H1 (cell line): ENCODE data around the gene COX6A2. TPM values are rescaled to one million over a fixed set of nuclear protein-coding genes. Genes with fewer than 3 reads are reported as not detected.
A peak's percentile ranks its signal among the peaks of the same experiment; 100 is the strongest.

Experiments used
- CTCF ChIA-PET: fragments of 300-600 bp; sonication (Branson Sonifier 250); formaldehyde crosslinking; loops from one replicate; lab custom pipeline; 2021; ENCODE audit not compliant: partially characterized antibody; lab: Charles Lee
- POLR2A ChIA-PET: fragments of 300-600 bp; sonication (Branson Sonifier 250); formaldehyde crosslinking; loops from one replicate; lab custom pipeline; 2021; ENCODE audit warnings: inconsistent platforms; ENCODE audit not compliant: partially characterized antibody; lab: Charles Lee
- DNase-seq, 2 experiments: peaks; one replicate each; pipeline versions ENCODE4 v3.0.0 to v3.0.0-alpha.2; 2010 to 2022; ENCODE audit warnings: low spot score in 2 of 2, low read depth in 1 of 2, mixed read lengths in 1 of 2
- FAIRE-seq: peaks from 2 replicates; lab custom pipeline; 2011; peaks lifted over from hg19 to GRCh38; lab: Jason Lieb, UNC
- H2AFZ ChIP-seq: 2 replicates; pipeline ENCODE4 v1.8.1; 2012; ENCODE audit warnings: low read length, inconsistent platforms
- H2AK5ac ChIP-seq: 2 replicates; pipeline ENCODE4 v1.6.1; 2013; ENCODE audit warnings: low read depth, low read length
- H2BK120ac ChIP-seq: replicated peaks from 2 replicates; pipeline ENCODE3; 2013; ENCODE audit warnings: low read depth, low read length, inconsistent platforms
- H2BK12ac ChIP-seq: 2 replicates; pipeline ENCODE4 v1.6.1; 2013; ENCODE audit warnings: low read depth, low read length
- H2BK15ac ChIP-seq: 2 replicates; pipeline ENCODE4 v1.6.1; 2013; ENCODE audit warnings: low read length
- H2BK20ac ChIP-seq: 2 replicates; pipeline ENCODE4 v1.6.1; 2013; ENCODE audit warnings: low read length
- H2BK5ac ChIP-seq: 2 replicates; pipeline ENCODE4 v1.6.1; 2013; ENCODE audit warnings: low read depth, low read length
- H3K14ac ChIP-seq: 2 replicates; pipeline ENCODE4 v1.6.1; 2013; ENCODE audit warnings: inconsistent platforms; ENCODE audit not compliant: insufficient read length
- H3K18ac ChIP-seq: 2 replicates; pipeline ENCODE4 v1.6.1; 2013; ENCODE audit warnings: low read length; ENCODE audit errors: extremely low read depth
- H3K23ac ChIP-seq: 2 replicates; pipeline ENCODE4 v1.6.1; 2013; ENCODE audit warnings: inconsistent platforms; ENCODE audit not compliant: insufficient read length
- H3K23me2 ChIP-seq: 2 replicates; pipeline ENCODE4 v1.6.1; 2013; ENCODE audit warnings: low read depth, low read length
- H3K27ac ChIP-seq: 2 replicates; pipeline ENCODE4 v1.6.1; 2011; ENCODE audit warnings: low read depth, low read length, inconsistent platforms
- H3K27me3 ChIP-seq, 4 experiments: replicated peaks in 1 of 4; 1 replicate in 1 of 4; 2 replicates in 3 of 4; pipeline versions ENCODE4 v1.6.1 to v1.8.1; 2011 to 2013; ENCODE audit warnings: low read length in 3 of 4, mild to moderate bottlenecking in 3 of 4, inconsistent platforms in 2 of 4, mixed read lengths in 2 of 4, moderate library complexity in 1 of 4; ENCODE audit not compliant: control insufficient read depth in 3 of 4, insufficient read depth in 3 of 4; ENCODE audit errors: extremely low read depth in 1 of 4
- H3K36me3 ChIP-seq, 4 experiments: 2 replicates each; pipeline versions ENCODE4 v1.6.1 to v1.8.1; 2011 to 2013; ENCODE audit warnings: mild to moderate bottlenecking in 4 of 4, low read length in 3 of 4, moderate library complexity in 2 of 4, control low read depth in 1 of 4, inconsistent platforms in 1 of 4; ENCODE audit not compliant: insufficient read depth in 4 of 4, control insufficient read depth in 2 of 4
- H3K4ac ChIP-seq: replicated peaks from 2 replicates; pipeline ENCODE3; 2013; ENCODE audit warnings: low read length, low read depth, mixed read lengths, inconsistent platforms; ENCODE audit not compliant: insufficient read length
- H3K4me1 ChIP-seq, 4 experiments: replicated peaks in 1 of 4; 1 replicate in 1 of 4; 2 replicates in 3 of 4; pipeline versions ENCODE4 v1.6.1 to v1.8.1; 2011 to 2013; ENCODE audit warnings: low read length in 3 of 4, inconsistent platforms in 2 of 4, mixed read lengths in 1 of 4; ENCODE audit not compliant: insufficient read depth in 4 of 4, control insufficient read depth in 3 of 4
- H3K4me2 ChIP-seq, 2 experiments: 2 replicates each; pipeline versions ENCODE4 v1.6.1 to v1.8.1; 2011 to 2013; ENCODE audit warnings: low read depth in 2 of 2, low read length in 2 of 2, control low read depth in 1 of 2, inconsistent platforms in 1 of 2, mild to moderate bottlenecking in 1 of 2; ENCODE audit not compliant: insufficient read depth in 1 of 2
- H3K4me3 ChIP-seq, 4 experiments: fragments of 200-600, 300-600 bp in 1 of 4; sonication (generic), shearing (Covaris generic), sonication (Bioruptor Twin) in 1 of 4; 2 replicates each; pipeline versions ENCODE4 v1.5.1 to v1.8.1; 2011 to 2016; ENCODE audit warnings: low read length in 4 of 4, low read depth in 3 of 4, control low read depth in 2 of 4, inconsistent platforms in 2 of 4, mild to moderate bottlenecking in 2 of 4, mixed read lengths in 1 of 4, moderate library complexity in 1 of 4; ENCODE audit not compliant: insufficient read depth in 2 of 4; ENCODE audit errors: extremely low read depth in 1 of 4
- H3K56ac ChIP-seq: replicated peaks from 2 replicates; pipeline ENCODE3; 2013; ENCODE audit warnings: low read depth, mild to moderate bottlenecking, mixed read lengths, low read length, inconsistent platforms; ENCODE audit not compliant: insufficient read length
- H3K79me1 ChIP-seq: 2 replicates; pipeline ENCODE4 v1.6.1; 2013; ENCODE audit warnings: low read depth, low read length, control low read depth
- H3K79me2 ChIP-seq, 2 experiments: 2 replicates each; pipeline versions ENCODE4 v1.6.1 to v1.8.1; 2012 to 2013; ENCODE audit warnings: low read length in 2 of 2, mild to moderate bottlenecking in 2 of 2, inconsistent platforms in 1 of 2; ENCODE audit not compliant: insufficient read depth in 2 of 2, control insufficient read depth in 1 of 2
- H3K9ac ChIP-seq, 4 experiments: replicated peaks in 1 of 4; 1 replicate in 1 of 4; 2 replicates in 3 of 4; pipeline versions ENCODE4 v1.6.1 to v1.8.1; 2011 to 2013; ENCODE audit warnings: low read depth in 3 of 4, low read length in 3 of 4, control low read depth in 2 of 4, mild to moderate bottlenecking in 2 of 4, moderate library complexity in 2 of 4, inconsistent platforms in 1 of 4; ENCODE audit errors: extremely low read depth in 1 of 4
- H3K9me3 ChIP-seq, 2 experiments: 2 replicates each; pipeline versions ENCODE4 v1.6.1 to v1.8.1; 2012 to 2013; ENCODE audit warnings: mild to moderate bottlenecking in 2 of 2, moderate library complexity in 2 of 2, control low read depth in 1 of 2, inconsistent platforms in 1 of 2, low read depth in 1 of 2, low read length in 1 of 2, mixed read lengths in 1 of 2; ENCODE audit not compliant: insufficient read depth in 2 of 2
- H4K20me1 ChIP-seq, 2 experiments: replicated peaks in 1 of 2; 2 replicates each; pipeline versions ENCODE3 to v1.8.1; 2011 to 2013; ENCODE audit warnings: inconsistent platforms in 2 of 2, low read length in 2 of 2, mild to moderate bottlenecking in 1 of 2; ENCODE audit not compliant: insufficient read depth in 2 of 2, control insufficient read depth in 1 of 2
- H4K5ac ChIP-seq: 2 replicates; pipeline ENCODE4 v1.6.1; 2013; ENCODE audit warnings: low read length, low read depth, mixed read lengths, inconsistent platforms; ENCODE audit not compliant: insufficient read length
- H4K8ac ChIP-seq: 2 replicates; pipeline ENCODE4 v1.8.0; 2013; ENCODE audit warnings: mild to moderate bottlenecking, moderate library complexity, low read length, inconsistent platforms; ENCODE audit not compliant: insufficient read depth; ENCODE audit errors: extremely low read depth
- H4K91ac ChIP-seq: replicated peaks from 2 replicates; pipeline ENCODE3; 2013; ENCODE audit warnings: low read length, mixed read lengths, inconsistent platforms; ENCODE audit not compliant: insufficient read length
- EZH2 ChIP-seq: fragments of 200-600 bp; sonication (generic); IDR thresholded peaks from 2 replicates; pipeline ENCODE4 v1.7.1; 2012; ENCODE audit warnings: low read depth, mild to moderate bottlenecking, moderate library complexity, low read length, inconsistent platforms; ENCODE audit not compliant: severe bottlenecking
- MAFK ChIP-seq: IDR thresholded peaks from 2 replicates; pipeline ENCODE4 v1.6.1; 2012; ENCODE audit warnings: low read depth, mild to moderate bottlenecking, improper control_type of control experiment, low read length
- PHF8 ChIP-seq: fragments of 200-600 bp; sonication (generic); conservative IDR thresholded peaks from 2 replicates; pipeline ENCODE4 v1.7.1; 2012; ENCODE audit warnings: low read depth, mild to moderate bottlenecking, inconsistent platforms, low read length, moderate library complexity
- POLR2AphosphoS5 ChIP-seq: IDR thresholded peaks from 2 replicates; pipeline ENCODE4 v1.6.1; 2011; ENCODE audit warnings: low read depth, low read length
- RAD21 ChIP-seq, 2 experiments: IDR thresholded peaks in 1 of 2; conservative IDR thresholded peaks in 1 of 2; 2 replicates each; pipeline ENCODE4 v1.6.1; 2011; ENCODE audit warnings: low read depth in 2 of 2, low read length in 2 of 2, improper control_type of control experiment in 1 of 2, inconsistent platforms in 1 of 2, mild to moderate bottlenecking in 1 of 2, moderate library complexity in 1 of 2
- TAF1 ChIP-seq: IDR thresholded peaks from 2 replicates; pipeline ENCODE4 v1.6.1; 2011; ENCODE audit warnings: mild to moderate bottlenecking, low read depth, low read length
- TCF12 ChIP-seq: IDR thresholded peaks from 2 replicates; pipeline ENCODE4 v1.6.1; 2011; ENCODE audit warnings: low read depth, mild to moderate bottlenecking, low read length
- WGBS, 2 experiments: shearing (Covaris generic) in 1 of 2; methylation state at CpG; one replicate each; pipeline versions ENCODE4 v1.1.6 to v1.1.7; 2013 to 2015; ENCODE audit warnings: low lambda C conversion rate in 2 of 2, mixed read lengths in 2 of 2, inconsistent platforms in 1 of 2, low coverage in 1 of 2, missing lambda C conversion rate in 1 of 2; ENCODE audit not compliant: insufficient replicate concordance in 2 of 2, insufficient coverage in 1 of 2, insufficient read length in 1 of 2; ENCODE audit errors: extremely low coverage in 1 of 2, missing lambda C conversion rate in 1 of 2; 5-methylcytosine and 5-hydroxymethylcytosine counted together
- polyA plus RNA-seq, 7 experiments: library from polyadenylated mRNA; depleted of rRNA in 3 of 7; stranded (reverse) in 5 of 7; unstranded in 2 of 7; fragments of >200 nt in 5 of 7; fragments of 200-250 nt in 2 of 7; gene quantifications; 1 replicate in 5 of 7; 2 replicates in 1 of 7; 4 replicates in 1 of 7; pipeline versions ENCODE4 v1.2.1 to v1.2.3, GENCODE V29; 2011 to 2013; ENCODE audit warnings: missing spikeins in 2 of 7, mixed read lengths in 2 of 7
- total RNA-seq: library from RNA; stranded (reverse); fragmentation: NEBNext Ultra II Directional; extraction: Animal tissue kit (Norgen Biotek cat#: 25700); gene quantifications from 2 replicates; pipeline ENCODE4 v1.2.1, GENCODE V29; 2021
- TF ChIP-seq, protein P1 (sequence below): IDR thresholded peaks from 2 replicates; pipeline ENCODE4 v1.6.1; 2011; ENCODE audit warnings: low read length, improper control_type of control experiment

Gene COX6A2
- total and polyA plus RNA-seq, 2 of the 8 experiments (the other 6 are each of a cell fraction or from before 2014, with no cell fraction given) = 0.79 TPM; not detected in 1

GRCh38 chr16:31476303-31477219, 48.4 kb upstream of the COX6A2 start:
- no peaks in the 10 kb centered on the region for H3K79me1 ChIP-seq
- H3K4me1 ChIP-seq = peaks cover 0 to 8% (median 3%) of the 10 kb centered on the region in 4 experiments; a peak in 5 of 7 replicates
- peak overlapping the region; percentile 54 to 79 (median 64) for H3K4me3 ChIP-seq
- peak overlapping the region; percentile 39; the same call in 1 of the 2 replicates for H2BK12ac ChIP-seq
- H3K4ac ChIP-seq = peak overlapping the region; percentile 28
- peak overlapping the region; percentile 71 for H4K8ac ChIP-seq
- peaks cover 2 to 49% (median 35%) of the 10 kb centered on the region in 4 experiments for H3K27me3 ChIP-seq
- CTCF ChIA-PET = interaction anchor here (0.6 to 5.1 kb wide), 11 partner anchors 11 to 432 kb away, joined by 3 to 35 read pairs (median 5); partner anchors contain the start of gene ARMC5
- no peak overlapping the region for H2AK5ac ChIP-seq
- H3K23ac ChIP-seq = no peak overlapping the region
- H3K14ac ChIP-seq = no peak overlapping the region
- no peak overlapping the region; a peak in 1 of 7 replicates for H3K9ac ChIP-seq
- peak overlapping the region; percentile 41 for H4K5ac ChIP-seq
- 5% methylated on average over 23 of the region's 68 CpGs; no CpG with 5 or more reads in 1 of the 2 experiments for WGBS, 2 experiments
- H3K4me2 ChIP-seq = peak overlapping the region; percentile 62 to 99
- peaks cover 0 to 4% of the 10 kb centered on the region in 2 experiments for H4K20me1 ChIP-seq
- no peak overlapping the region for H2BK15ac ChIP-seq
- no peak overlapping the region for H2BK120ac ChIP-seq
- H3K79me2 ChIP-seq = no peaks in the 10 kb centered on the region
- no peak overlapping the region for H2BK20ac ChIP-seq
- POLR2A ChIA-PET = interaction anchor here (0.7 to 6.0 kb wide), 9 partner anchors 11 to 296 kb away, joined by 3 to 40 read pairs (median 4); partner anchors contain the start of genes ARMC5, FUS, RUSF1 and ZNF843
- H4K91ac ChIP-seq = peak overlapping the region; percentile 82
- H3K9me3 ChIP-seq = no peaks in the 10 kb centered on the region
- H3K18ac ChIP-seq = peak overlapping the region; percentile 62
- no peak for FAIRE-seq
- no peaks in the 10 kb centered on the region for H3K36me3 ChIP-seq
- H3K56ac ChIP-seq = peak overlapping the region; percentile 24
- H2BK5ac ChIP-seq = no peak overlapping the region
- H2AFZ ChIP-seq = peak overlapping the region; percentile 43; the same call in 1 of the 2 replicates
- peak in 1 of 2 experiments; percentile 86 for DNase-seq
- peaks cover 19% of the 10 kb centered on the region; the same call in 1 of the 2 replicates for H3K23me2 ChIP-seq
- no peak overlapping the region for H3K27ac ChIP-seq
- TF ChIP-seq MAFK (peak; percentile 8; the same call in 1 of the 2 replicates), TCF12 (no peak), POLR2AphosphoS5 (peak; percentile 32; the same call in 1 of the 2 replicates), TAF1 (peak; percentile 53; the same call in 1 of the 2 replicates), EZH2 (peak; percentile 16), RAD21 (IDR thresholded peaks at IDR 0.05 in 1 of 2, conservative IDR thresholded peaks at IDR 0.05 in 1 of 2; ENCODE audit: low read depth in 2 of 2, low read length in 2 of 2) (no peak), PHF8 (peak; percentile 77)
- TF ChIP-seq, protein P1, sequence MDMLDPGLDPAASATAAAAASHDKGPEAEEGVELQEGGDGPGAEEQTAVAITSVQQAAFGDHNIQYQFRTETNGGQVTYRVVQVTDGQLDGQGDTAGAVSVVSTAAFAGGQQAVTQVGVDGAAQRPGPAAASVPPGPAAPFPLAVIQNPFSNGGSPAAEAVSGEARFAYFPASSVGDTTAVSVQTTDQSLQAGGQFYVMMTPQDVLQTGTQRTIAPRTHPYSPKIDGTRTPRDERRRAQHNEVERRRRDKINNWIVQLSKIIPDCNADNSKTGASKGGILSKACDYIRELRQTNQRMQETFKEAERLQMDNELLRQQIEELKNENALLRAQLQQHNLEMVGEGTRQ = no peak
